IMR-90 (cell line): ENCODE measurements around the gene PPP1R13B. TPM values are rescaled to one million over a fixed set of nuclear protein-coding genes. Genes with fewer than 3 reads are reported as not detected.

Experiments used
- ATAC-seq: fragments of 200-7000 bp; cut with Tn5 transposase; 2 replicates; pipeline ENCODE4 v1.9.1; 2020; ENCODE audit warnings: low read depth, mild to moderate bottlenecking, moderate library complexity
- BruUV-seq: library from RNA; stranded (reverse); fragments of 400-500 nt; replicated peaks from 2 replicates; lab custom pipeline; 2021; lab: Mats Ljungman, UMichigan
- CTCF ChIA-PET: fragments of 300-600 bp; formaldehyde crosslinking; extraction: SDS; loops from one replicate; lab custom pipeline; 2021; ENCODE audit warnings: antibody characterized with exemption; lab: Yijun Ruan, JAX
- POLR2A ChIA-PET: fragments of 300-600 bp; sonication (Branson Sonifier 250); formaldehyde crosslinking; loops from one replicate; lab custom pipeline; 2022; ENCODE audit warnings: antibody characterized with exemption; ENCODE audit not compliant: unreplicated experiment; lab: Charles Lee
- DNase-seq: peaks from one replicate; pipeline ENCODE4 v3.0.0; 2013
- H2AFZ ChIP-seq: replicated peaks from 2 replicates; pipeline ENCODE3; 2013; ENCODE audit warnings: low read length, mild to moderate bottlenecking; ENCODE audit not compliant: poor library complexity
- H2AK5ac ChIP-seq: 2 replicates; pipeline ENCODE4 v1.6.1; 2013; ENCODE audit warnings: low read depth, low read length, inconsistent platforms
- H2AK9ac ChIP-seq: replicated peaks from 2 replicates; pipeline ENCODE3; 2013; ENCODE audit warnings: mild to moderate bottlenecking, low read depth, low read length, moderate library complexity; ENCODE audit not compliant: poor library complexity
- H2BK120ac ChIP-seq: 2 replicates; pipeline ENCODE4 v1.6.1; 2013; ENCODE audit warnings: low read depth, low read length, inconsistent platforms
- H2BK15ac ChIP-seq: 3 replicates; pipeline ENCODE4 v1.6.1; 2013; ENCODE audit warnings: low read depth, low read length, inconsistent platforms
- H2BK20ac ChIP-seq: 2 replicates; pipeline ENCODE4 v1.6.1; 2013; ENCODE audit warnings: low read depth, mild to moderate bottlenecking, inconsistent platforms, low read length, moderate library complexity
- H2BK5ac ChIP-seq: 2 replicates; pipeline ENCODE4 v1.6.1; 2013; ENCODE audit warnings: mild to moderate bottlenecking, low read depth, low read length, inconsistent platforms; ENCODE audit not compliant: poor library complexity, severe bottlenecking
- H3K14ac ChIP-seq: replicated peaks from 2 replicates; pipeline ENCODE4 v1.6.1; 2013; ENCODE audit warnings: low read depth, low read length, inconsistent platforms
- H3K18ac ChIP-seq: 2 replicates; pipeline ENCODE4 v1.6.1; 2013; ENCODE audit warnings: low read depth, low read length, control low read depth
- H3K23ac ChIP-seq: 2 replicates; pipeline ENCODE4 v1.6.1; 2013; ENCODE audit warnings: low read depth, low read length, inconsistent platforms
- H3K27ac ChIP-seq: 2 replicates; pipeline ENCODE4 v1.5.1; 2013; ENCODE audit warnings: mild to moderate bottlenecking, control low read depth, low read length; ENCODE audit not compliant: insufficient read depth
- H3K27me3 ChIP-seq: 2 replicates; pipeline ENCODE4 v1.6.1; 2013; ENCODE audit warnings: low read length; ENCODE audit not compliant: control insufficient read depth, insufficient read depth
- H3K36me3 ChIP-seq: 2 replicates; pipeline ENCODE4 v1.6.1; 2013; ENCODE audit warnings: low read length, mixed read lengths; ENCODE audit not compliant: control insufficient read depth, insufficient read depth
- H3K4ac ChIP-seq: 2 replicates; pipeline ENCODE4 v1.6.1; 2013; ENCODE audit warnings: low read depth, low read length, inconsistent platforms
- H3K4me1 ChIP-seq: 2 replicates; pipeline ENCODE4 v1.6.1; 2013; ENCODE audit warnings: low read length, mixed read lengths; ENCODE audit not compliant: control insufficient read depth, insufficient read depth
- H3K4me2 ChIP-seq: 2 replicates; pipeline ENCODE4 v1.6.1; 2013; ENCODE audit warnings: low read depth, mild to moderate bottlenecking, control low read depth, low read length, moderate library complexity
- H3K4me3 ChIP-seq: 2 replicates; pipeline ENCODE4 v1.5.1; 2013; ENCODE audit warnings: low read depth, mild to moderate bottlenecking, control low read depth, low read length, moderate library complexity; ENCODE audit not compliant: insufficient read depth
- H3K56ac ChIP-seq: 2 replicates; pipeline ENCODE4 v1.6.1; 2013; ENCODE audit warnings: low read length, inconsistent platforms; ENCODE audit not compliant: insufficient read depth; ENCODE audit errors: extremely low read depth
- H3K79me1 ChIP-seq, 2 experiments: 2 replicates each; pipeline ENCODE4 v1.6.1; 2013; ENCODE audit warnings: low read length in 2 of 2, inconsistent platforms in 1 of 2, low read depth in 1 of 2
- H3K9ac ChIP-seq: 2 replicates; pipeline ENCODE4 v1.6.1; 2013; ENCODE audit warnings: low read depth, low read length, control low read depth
- H3K9me1 ChIP-seq: 2 replicates; pipeline ENCODE4 v1.6.1; 2013; ENCODE audit warnings: low read length, inconsistent platforms; ENCODE audit not compliant: insufficient read depth
- H3K9me3 ChIP-seq: 2 replicates; pipeline ENCODE4 v1.6.1; 2013; ENCODE audit warnings: low read length; ENCODE audit not compliant: control insufficient read depth, insufficient read depth
- H4K20me1 ChIP-seq: 2 replicates; pipeline ENCODE4 v1.6.1; 2013; ENCODE audit warnings: low read length, inconsistent platforms; ENCODE audit not compliant: insufficient read depth
- H4K5ac ChIP-seq: 2 replicates; pipeline ENCODE4 v1.6.1; 2013; ENCODE audit warnings: mild to moderate bottlenecking, low read depth, low read length, control low read depth
- H4K8ac ChIP-seq, 2 experiments: 2 replicates each; pipeline ENCODE4 v1.6.1; 2013; ENCODE audit warnings: low read depth in 2 of 2, low read length in 2 of 2, control low read depth in 1 of 2, inconsistent platforms in 1 of 2
- H4K91ac ChIP-seq: 2 replicates; pipeline ENCODE4 v1.6.1; 2013; ENCODE audit warnings: low read depth, low read length, inconsistent platforms; ENCODE audit not compliant: insufficient read depth
- CEBPB ChIP-seq: IDR thresholded peaks from 2 replicates; pipeline ENCODE4 v1.6.1; 2012; ENCODE audit warnings: low read depth, low read length, improper control_type of control experiment
- CHD1 ChIP-seq: IDR thresholded peaks from 2 replicates; pipeline ENCODE4 v1.6.1; 2012; ENCODE audit warnings: low read depth, low read length, improper control_type of control experiment
- FOS ChIP-seq: fragments of 150-350 bp; IDR thresholded peaks from 2 replicates; pipeline ENCODE4 v1.6.1; 2016; ENCODE audit warnings: low read depth, low read length
- MXI1 ChIP-seq: IDR thresholded peaks from 2 replicates; pipeline ENCODE4 v1.6.1; 2012; ENCODE audit warnings: low read depth, mild to moderate bottlenecking, low read length, moderate library complexity, borderline replicate concordance
- NFE2L2 ChIP-seq: fragments of 150-350 bp; IDR thresholded peaks from 2 replicates; pipeline ENCODE4 v1.6.1; 2016; ENCODE audit warnings: low read depth, mild to moderate bottlenecking, low read length
- RCOR1 ChIP-seq: IDR thresholded peaks from 2 replicates; pipeline ENCODE4 v1.6.1; 2012; ENCODE audit warnings: mild to moderate bottlenecking, low read length, improper control_type of control experiment; ENCODE audit not compliant: insufficient replicate concordance
- WGBS, 2 experiments: methylation state at CpG; one replicate each; pipeline versions ENCODE4 v1.1.5 to v1.1.7; 2013; ENCODE audit warnings: missing lambda C conversion rate in 2 of 2; ENCODE audit not compliant: insufficient read length in 1 of 2; ENCODE audit errors: extremely low coverage in 2 of 2; 5-methylcytosine and 5-hydroxymethylcytosine counted together
- dilution Hi-C: fragments of 300-500 bp; cut with HindIII; formaldehyde crosslinking; loops from one replicate; pipeline ENCODE4 v1.14.3; 2018; ENCODE audit warnings: low sequenced_read_pairs; ENCODE audit not compliant: unreplicated experiment
- in situ Hi-C: fragments of 300-500 bp; cut with MboI; formaldehyde crosslinking; loops from 3 replicates; pipeline ENCODE4 v1.14.3; 2019; ENCODE audit warnings: low sequenced_read_pairs, inconsistent platforms, mixed read lengths
- intact Hi-C: fragments of 100-400 bp; cut with micrococcal nuclease; formaldehyde crosslinking; loops from 2 replicates; pipeline ENCODE4 v1.10.0; 2022
- polyA plus RNA-seq, 3 experiments: library from polyadenylated mRNA; depleted of rRNA; stranded (reverse); fragments of >200 nt; gene quantifications; 2 replicates each; pipeline ENCODE4 v1.2.3, GENCODE V29; 2012; ENCODE audit warnings: low replicate concordance in 1 of 3
- total RNA-seq: library from RNA; depleted of rRNA; stranded (reverse); fragments of >200 nt; gene quantifications from 2 replicates; pipeline ENCODE4 v1.2.3, GENCODE V29; 2012
- TF ChIP-seq, protein P1 (sequence below): fragments of 150-350 bp; IDR thresholded peaks from 2 replicates; pipeline ENCODE4 v1.6.1; 2017; ENCODE audit warnings: mild to moderate bottlenecking, antibody characterized with exemption, low read length, low read depth

PPP1R13B gene
- total and polyA plus RNA-seq, 2 of the 4 experiments (the other 2 are of a cell fraction) = 1.6 to 2.8 TPM

DNA sequence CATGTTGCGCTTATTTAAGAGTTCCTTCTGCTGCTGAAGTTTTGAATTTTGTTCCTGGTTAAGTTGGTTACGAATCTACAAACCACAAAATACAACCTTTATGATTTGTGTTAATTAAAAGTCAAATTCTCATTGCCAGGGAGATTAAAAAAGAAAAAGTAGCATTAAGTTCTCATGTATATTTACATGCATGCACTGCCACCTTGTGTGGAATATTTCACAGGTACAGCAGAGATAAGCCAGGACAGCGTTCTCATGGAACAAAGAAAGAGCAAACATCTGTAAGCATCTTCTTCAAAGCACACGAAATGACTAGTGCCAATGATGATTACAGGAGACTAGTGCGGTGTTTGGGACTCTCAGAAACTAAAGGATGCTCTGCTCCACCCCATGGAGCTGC lies 97.5 kb downstream of the PPP1R13B start:
- Histone ChIP-seq H3K18ac (no peak overlapping the region), H4K20me1 (no peaks in the 10 kb centered on the region), H3K27me3 (no peaks in the 10 kb centered on the region), H3K36me3 (no peaks in the 10 kb centered on the region), H3K4ac (no peak overlapping the region), H4K5ac (no peak overlapping the region), H3K9me1 (no peaks in the 10 kb centered on the region; the same call in 1 of the 2 replicates), H4K8ac (no peak overlapping the region), H2BK120ac (no peak overlapping the region), H3K9me3 (no peaks in the 10 kb centered on the region), H2BK20ac (no peak overlapping the region), H3K4me1 (no peaks in the 10 kb centered on the region), H4K91ac (no peak overlapping the region), H3K4me2 (no peak overlapping the region), H3K23ac (no peak overlapping the region), H3K56ac (no peak overlapping the region), H2AK9ac (no peak overlapping the region), H3K27ac (no peak overlapping the region), H3K9ac (no peak overlapping the region), H3K4me3 (no peak overlapping the region), H2AK5ac (no peak overlapping the region), H2BK5ac (no peak overlapping the region), H2AFZ (no peak overlapping the region), H3K14ac (no peak overlapping the region), H3K79me1 (no peaks in the 10 kb centered on the region), H2BK15ac (no peak overlapping the region)
- dilution Hi-C loops = no loop called here
- POLR2A ChIA-PET = no interaction called here
- BruUV-seq = no TSS peak
- no peak for ATAC-seq
- WGBS, 2 experiments = 100% methylated on average over 2 of the region's 5 CpGs; no CpG with 5 or more reads in 1 of the 2 experiments
- in situ Hi-C loops = no loop called here
- CTCF ChIA-PET = no interaction called here
- TF ChIP-seq FOS (no peak), CEBPB (no peak), MXI1 (no peak), CHD1 (no peak), RCOR1 (no peak), NFE2L2 (no peak)
- TF ChIP-seq, protein P1, sequence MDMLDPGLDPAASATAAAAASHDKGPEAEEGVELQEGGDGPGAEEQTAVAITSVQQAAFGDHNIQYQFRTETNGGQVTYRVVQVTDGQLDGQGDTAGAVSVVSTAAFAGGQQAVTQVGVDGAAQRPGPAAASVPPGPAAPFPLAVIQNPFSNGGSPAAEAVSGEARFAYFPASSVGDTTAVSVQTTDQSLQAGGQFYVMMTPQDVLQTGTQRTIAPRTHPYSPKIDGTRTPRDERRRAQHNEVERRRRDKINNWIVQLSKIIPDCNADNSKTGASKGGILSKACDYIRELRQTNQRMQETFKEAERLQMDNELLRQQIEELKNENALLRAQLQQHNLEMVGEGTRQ = no peak
- DNase-seq = no peak
- intact Hi-C loops = no loop called here
